Suprapubic skin (tissue), 4 donors: Measurements from ENCODE around the gene PIPOX.

ENCODE experiments used
- CTCF ChIP-seq, 2 donors: fragments of 200-600 bp in 1 of 2; fragments of 450-650 bp in 1 of 2; sonication (generic) in 1 of 2; IDR thresholded peaks; one replicate each; pipeline ENCODE4 v1.5.1; 2016 to 2019; ENCODE audit warnings: antibody characterized with exemption in 2 of 2, mild to moderate bottlenecking in 1 of 2, moderate library complexity in 1 of 2
- EP300 ChIP-seq: sonication (generic); formaldehyde crosslinking; IDR thresholded peaks from one replicate; pipeline ENCODE4 v1.6.1; 2017; ENCODE audit warnings: antibody characterized with exemption
- POLR2A ChIP-seq, 2 donors: fragments of 450-650 bp; IDR thresholded peaks; one replicate each; pipeline ENCODE4 v1.6.1; 2017; ENCODE audit warnings: antibody characterized with exemption in 2 of 2, mild to moderate bottlenecking in 2 of 2, moderate library complexity in 2 of 2
- POLR2AphosphoS5 ChIP-seq, 3 donors: sonication (generic); formaldehyde crosslinking; IDR thresholded peaks; one replicate each; pipeline ENCODE4 v1.6.1; 2017; ENCODE audit warnings: antibody characterized with exemption in 3 of 3

GRCh38 chr17:29071303-29071702 is 28.4 kb downstream of the PIPOX start:
- no peak for TF ChIP-seq CTCF (IDR thresholded peaks at IDR 0.05)
- no peak for TF ChIP-seq POLR2A (IDR thresholded peaks at IDR 0.05)
- TF ChIP-seq POLR2AphosphoS5 (IDR thresholded peaks at IDR 0.05) = no peak
- no peak for TF ChIP-seq EP300
